ENCODE results near the gene ERFL.

ERFL gene

GRCh38 chr19:41887711-41888382 lies 40.4 kb downstream of the ERFL start:
- Histone ChIP-seq H3K9me3 (ENCODE audit: insufficient read depth, low read length, severe bottlenecking) (no peaks in the 10 kb centered on the region), H3K79me2 (ENCODE audit: insufficient read depth, low read length) (peaks cover 94% of the 10 kb centered on the region), H3K36me3 (ENCODE audit: insufficient read depth, low read length) (peaks cover 81% of the 10 kb centered on the region), H3K9ac (ENCODE audit: low read depth, low read length) (peak overlapping the region; percentile 88), H2AFZ (ENCODE audit: low read depth, low read length) (no peak overlapping the region), H3K27me3 (ENCODE audit: insufficient read depth, low read length, poor library complexity) (no peaks in the 10 kb centered on the region), H3K4me2 (ENCODE audit: insufficient read depth, low read length) (peak overlapping the region; percentile 91), H3K27ac (ENCODE audit: low read length) (peak overlapping the region; percentile 87), H4K20me1 (ENCODE audit: insufficient read depth, low read length) (peaks cover 59% of the 10 kb centered on the region), H3K4me1 (ENCODE audit: insufficient read depth, low read length) (peaks cover 62% of the 10 kb centered on the region), H3K4me3 (ENCODE audit: low read depth in 1 of 2, low read length in 2 of 2) (peak overlapping the region in 1 of 2 experiments; percentile 80; a peak in 2 of 4 replicates)
- no peak for TF ChIP-seq EZH2 (IDR thresholded peaks at IDR 0.05; ENCODE audit: borderline replicate concordance, low read depth, low read length, severe bottlenecking)
- peak; percentile 66 for TF ChIP-seq CTCF (IDR thresholded peaks at IDR 0.05; ENCODE audit: borderline replicate concordance, extremely low read depth, low read length, poor library complexity, severe bottlenecking)
- ATAC-seq (ENCODE audit: insufficient read depth, low read depth) (peak; percentile 48), DNase-seq (peak; percentile 89)

- H3K4me2 ChIP-seq (ENCODE audit: insufficient read depth, low read length) = peak overlapping the region; percentile 91
- H3K27ac ChIP-seq (ENCODE audit: low read length) = peak overlapping the region; percentile 87
- peak; percentile 93 for DNase-seq
Observed at GRCh38 chr19:41886761-41887710, 41.2 kb downstream of the ERFL start.

More at GRCh38 chr19:41886761-41887710, 41.2 kb downstream of the ERFL start:
- peaks cover 65% of the 10 kb centered on the region for H3K4me1 ChIP-seq (ENCODE audit: insufficient read depth, low read length)
- peak; percentile 67 for ATAC-seq (ENCODE audit: insufficient read depth, low read depth)
- TF ChIP-seq CTCF (IDR thresholded peaks at IDR 0.05; ENCODE audit: borderline replicate concordance, extremely low read depth, low read length, poor library complexity, severe bottlenecking) = no peak
- no peak for TF ChIP-seq EZH2 (IDR thresholded peaks at IDR 0.05; ENCODE audit: borderline replicate concordance, low read depth, low read length, severe bottlenecking)
- H3K36me3 ChIP-seq (ENCODE audit: insufficient read depth, low read length) = peaks cover 73% of the 10 kb centered on the region
- no peaks in the 10 kb centered on the region for H3K27me3 ChIP-seq (ENCODE audit: insufficient read depth, low read length, poor library complexity)
- no peaks in the 10 kb centered on the region for H3K9me3 ChIP-seq (ENCODE audit: insufficient read depth, low read length, severe bottlenecking)
- H4K20me1 ChIP-seq (ENCODE audit: insufficient read depth, low read length) = peaks cover 51% of the 10 kb centered on the region
- no peak overlapping the region for H2AFZ ChIP-seq (ENCODE audit: low read depth, low read length)
- peaks cover 89% of the 10 kb centered on the region for H3K79me2 ChIP-seq (ENCODE audit: insufficient read depth, low read length)
- peak overlapping the region; percentile 88 for H3K9ac ChIP-seq (ENCODE audit: low read depth, low read length)
- peak overlapping the region in 1 of 2 experiments; percentile 80; a peak in 3 of 4 replicates for H3K4me3 ChIP-seq (ENCODE audit: low read depth in 1 of 2, low read length in 2 of 2)
